GM23338 (cell line): ENCODE data around the gene NSD1. TPM values are rescaled to one million over a fixed set of nuclear protein-coding genes. Genes with fewer than 3 reads are reported as not detected.

Source experiments
- ATAC-seq: fragments of 200-7000 bp; cut with Tn5 transposase; 3 replicates; pipeline ENCODE4 v1.9.1; 2020
- DNase-seq: peaks from one replicate; pipeline ENCODE4 v3.0.0-alpha.2; 2015; ENCODE audit warnings: low spot score
- H2AFZ ChIP-seq: fragments of 200-600 bp; sonication (generic); 2 replicates; pipeline ENCODE4 v1.8.0; 2016; ENCODE audit warnings: antibody characterized with exemption, mild to moderate bottlenecking, moderate library complexity
- H3F3A ChIP-seq: fragments of 200-600 bp; sonication (generic); replicated peaks from 2 replicates; pipeline ENCODE4 v1.8.0; 2017; ENCODE audit warnings: antibody characterized with exemption, mixed run types, low read depth
- H3K27ac ChIP-seq: fragments of 200-600 bp; sonication (generic); 2 replicates; pipeline ENCODE4 v1.6.1; 2016; ENCODE audit warnings: low read depth
- H3K27me3 ChIP-seq: fragments of 200-600 bp; sonication (generic); 2 replicates; pipeline ENCODE4 v1.8.0; 2016; ENCODE audit warnings: mild to moderate bottlenecking, mixed run types, moderate library complexity; ENCODE audit not compliant: insufficient read depth
- H3K36me3 ChIP-seq: fragments of 200-600 bp; sonication (generic); 2 replicates; pipeline ENCODE4 v1.8.0; 2016; ENCODE audit warnings: mild to moderate bottlenecking; ENCODE audit not compliant: insufficient read depth
- H3K4me1 ChIP-seq: fragments of 200-600 bp; sonication (generic); 2 replicates; pipeline ENCODE4 v1.8.0; 2016; ENCODE audit warnings: mild to moderate bottlenecking, moderate library complexity; ENCODE audit not compliant: insufficient read depth
- H3K4me2 ChIP-seq: fragments of 200-600 bp; sonication (generic); 2 replicates; pipeline ENCODE4 v1.7.1; 2017; ENCODE audit warnings: mixed run types
- H3K4me3 ChIP-seq: fragments of 200-600 bp; sonication (generic); 2 replicates; pipeline ENCODE4 v1.6.1; 2016; ENCODE audit warnings: mixed run types
- H3K79me2 ChIP-seq: fragments of 200-600 bp; sonication (generic); replicated peaks from 2 replicates; pipeline ENCODE4 v1.8.0; 2017; ENCODE audit warnings: mild to moderate bottlenecking; ENCODE audit not compliant: insufficient read depth
- H3K9me2 ChIP-seq: fragments of 200-600 bp; sonication (generic); 2 replicates; pipeline ENCODE4 v1.8.0; 2017; ENCODE audit not compliant: insufficient read depth
- H4K20me1 ChIP-seq: fragments of 200-600 bp; sonication (generic); replicated peaks from 2 replicates; pipeline ENCODE4 v1.8.0; 2017; ENCODE audit warnings: mild to moderate bottlenecking; ENCODE audit not compliant: insufficient read depth
- H3K27ac Mint-ChIP-seq: 2 replicates; pipeline ENCODE4 v1.8.0; 2020; ENCODE audit warnings: inconsistent platforms, mild to moderate bottlenecking, moderate library complexity, mixed read lengths
- H3K27me3 Mint-ChIP-seq: 3 replicates; pipeline ENCODE4 v1.8.0; 2022; ENCODE audit warnings: low read depth, mild to moderate bottlenecking, moderate library complexity, mixed read lengths, inconsistent platforms; ENCODE audit not compliant: insufficient read depth, poor library complexity
- H3K36me3 Mint-ChIP-seq: 3 replicates; pipeline ENCODE4 v1.8.0; 2021; ENCODE audit warnings: low read depth, mild to moderate bottlenecking, inconsistent platforms, moderate library complexity, mixed read lengths
- H3K4me1 Mint-ChIP-seq: 3 replicates; pipeline ENCODE4 v1.8.0; 2020; ENCODE audit warnings: mild to moderate bottlenecking, inconsistent platforms, mixed read lengths
- H3K4me3 Mint-ChIP-seq: 3 replicates; pipeline ENCODE4 v1.8.0; 2021; ENCODE audit warnings: moderate library complexity, mild to moderate bottlenecking, inconsistent platforms, mixed read lengths
- H3K9me3 Mint-ChIP-seq: 3 replicates; pipeline ENCODE4 v1.8.0; 2020; ENCODE audit warnings: moderate library complexity, mild to moderate bottlenecking, inconsistent platforms, mixed read lengths
- CREB1 ChIP-seq: fragments of 250-450 bp; sonication (Bioruptor Pico); IDR thresholded peaks from 2 replicates; pipeline ENCODE4 v1.5.0; 2020; ENCODE audit warnings: low read depth, mild to moderate bottlenecking, moderate library complexity
- CTCF ChIP-seq, 2 experiments: fragments of 200-600 bp in 1 of 2; sonication (generic) in 1 of 2; conservative IDR thresholded peaks; 2 replicates each; pipeline versions ENCODE4 v1.5.1 to v1.6.1; 2016 to 2017; ENCODE audit warnings: antibody characterized with exemption in 2 of 2, low read depth in 2 of 2, mild to moderate bottlenecking in 2 of 2, moderate library complexity in 1 of 2
- ETS1 ChIP-seq: IDR thresholded peaks from 2 replicates; pipeline ENCODE4 v1.6.1; 2016; ENCODE audit warnings: antibody characterized with exemption
- EZH2 ChIP-seq: fragments of 200-600 bp; sonication (generic); IDR thresholded peaks from one replicate; pipeline ENCODE4 v1.8.0; 2017; ENCODE audit warnings: antibody characterized with exemption, mild to moderate bottlenecking, low read depth; ENCODE audit not compliant: unreplicated experiment
- EZH2phosphoT487 ChIP-seq: fragments of 200-600 bp; sonication (generic); IDR thresholded peaks from one replicate; pipeline ENCODE4 v1.8.1; 2018; ENCODE audit warnings: antibody characterized with exemption; ENCODE audit not compliant: unreplicated experiment
- JUNB ChIP-seq: IDR thresholded peaks from one replicate; pipeline ENCODE4 v1.6.1; 2016; ENCODE audit warnings: antibody characterized with exemption; ENCODE audit not compliant: unreplicated experiment
- NANOG ChIP-seq: IDR thresholded peaks from 2 replicates; pipeline ENCODE4 v1.6.1; 2016; ENCODE audit warnings: antibody characterized with exemption, borderline replicate concordance
- POLR2AphosphoS5 ChIP-seq: IDR thresholded peaks from 2 replicates; pipeline ENCODE4 v1.6.1; 2016; ENCODE audit warnings: antibody characterized with exemption, low read depth
- REST ChIP-seq: IDR thresholded peaks from one replicate; pipeline ENCODE4 v1.6.1; 2018; ENCODE audit warnings: antibody characterized with exemption; ENCODE audit not compliant: unreplicated experiment
- STAT1 ChIP-seq: IDR thresholded peaks from one replicate; pipeline ENCODE4 v1.6.1; 2016; ENCODE audit warnings: antibody characterized with exemption; ENCODE audit not compliant: unreplicated experiment
- ZNF114 ChIP-seq: fragments of 250-450 bp; sonication (Bioruptor Pico); IDR thresholded peaks from 2 replicates; pipeline ENCODE4 v1.5.0; 2020; ENCODE audit warnings: mild to moderate bottlenecking, moderate library complexity
- ZNF331 ChIP-seq: fragments of 250-450 bp; sonication (Bioruptor Pico); IDR thresholded peaks from 2 replicates; pipeline ENCODE4 v1.5.0; 2020; ENCODE audit warnings: low read depth, mild to moderate bottlenecking, moderate library complexity
- ZNF462 ChIP-seq: fragments of 250-450 bp; sonication (Bioruptor Pico); IDR thresholded peaks from 2 replicates; pipeline ENCODE4 v1.5.0; 2020; ENCODE audit warnings: mild to moderate bottlenecking, moderate library complexity
- polyA plus RNA-seq: library from polyadenylated mRNA; unstranded; fragments of >200 nt; fragmentation: Nextera tagmentation; extraction: Ambion mirVana; gene quantifications from 2 replicates; pipeline ENCODE4 v1.2.1, GENCODE V29; 2016
- total RNA-seq: library from RNA; depleted of rRNA; stranded (reverse); fragments of >200 nt; shearing (Covaris generic); gene quantifications from 2 replicates; pipeline ENCODE4 v1.2.3, GENCODE V29; 2014

Gene NSD1
- total and polyA plus RNA-seq, 2 experiments from 2014 or later: 96.4 to 106 TPM

- Histone ChIP-seq H3K36me3 (no peaks in the 10 kb centered on the region; the same call in 1 of the 2 replicates), H4K20me1 (no peaks in the 10 kb centered on the region), H3K27ac (no peak overlapping the region), H3K4me2 (no peak overlapping the region), H2AFZ (no peak overlapping the region), H3K4me1 (peaks cover 9% of the 10 kb centered on the region; the same call in 1 of the 2 replicates), H3F3A (peaks cover 4% of the 10 kb centered on the region; the same call in 1 of the 2 replicates), H3K79me2 (no peaks in the 10 kb centered on the region), H3K4me3 (no peak overlapping the region), H3K9me2 (no peaks in the 10 kb centered on the region), H3K27me3 (no peaks in the 10 kb centered on the region)
- Mint-ChIP-seq H3K4me1 (peaks cover 10% of the 10 kb centered on the region), H3K27ac (no peak overlapping the region), H3K36me3 (peaks cover 4% of the 10 kb centered on the region), H3K27me3 (peaks cover 17% of the 10 kb centered on the region), H3K9me3 (no peaks in the 10 kb centered on the region; the same call in 1 of the 3 replicates), H3K4me3 (no peak overlapping the region)
- no peak for TF ChIP-seq CTCF (conservative IDR thresholded peaks at IDR 0.05; ENCODE audit: low read depth in 2 of 2)
- no peak for TF ChIP-seq EZH2phosphoT487
- no peak for TF ChIP-seq ZNF331 (CRISPR knock-in tag)
- no peak for TF ChIP-seq STAT1
- no peak for TF ChIP-seq ETS1
- TF ChIP-seq EZH2: no peak
- TF ChIP-seq CREB1 (CRISPR knock-in tag): no peak
- no peak for TF ChIP-seq NANOG
- no peak for TF ChIP-seq JUNB
- no peak for TF ChIP-seq REST
- no peak for TF ChIP-seq ZNF462 (CRISPR knock-in tag)
- no peak for TF ChIP-seq POLR2AphosphoS5
- TF ChIP-seq ZNF114 (CRISPR knock-in tag): no peak
- DNase-seq (no peak), ATAC-seq (no peak)
Observed at GRCh38 chr5:177320879-177321278, 187.3 kb downstream of the NSD1 start.
